GM23338 (cell line): Measurements from ENCODE around the gene GLI3. TPM values are rescaled to one million over a fixed set of nuclear protein-coding genes. Genes with fewer than 3 reads are reported as not detected.

Experiments
- ATAC-seq: fragments of 200-7000 bp; cut with Tn5 transposase; 3 replicates; pipeline ENCODE4 v1.9.1; 2020
- DNase-seq: peaks from one replicate; pipeline ENCODE4 v3.0.0-alpha.2; 2015; ENCODE audit warnings: low spot score
- H2AFZ ChIP-seq: fragments of 200-600 bp; sonication (generic); 2 replicates; pipeline ENCODE4 v1.8.0; 2016; ENCODE audit warnings: antibody characterized with exemption, mild to moderate bottlenecking, moderate library complexity
- H3F3A ChIP-seq: fragments of 200-600 bp; sonication (generic); replicated peaks from 2 replicates; pipeline ENCODE4 v1.8.0; 2017; ENCODE audit warnings: antibody characterized with exemption, mixed run types, low read depth
- H3K27ac ChIP-seq: fragments of 200-600 bp; sonication (generic); 2 replicates; pipeline ENCODE4 v1.6.1; 2016; ENCODE audit warnings: low read depth
- H3K27me3 ChIP-seq: fragments of 200-600 bp; sonication (generic); 2 replicates; pipeline ENCODE4 v1.8.0; 2016; ENCODE audit warnings: mild to moderate bottlenecking, mixed run types, moderate library complexity; ENCODE audit not compliant: insufficient read depth
- H3K36me3 ChIP-seq: fragments of 200-600 bp; sonication (generic); 2 replicates; pipeline ENCODE4 v1.8.0; 2016; ENCODE audit warnings: mild to moderate bottlenecking; ENCODE audit not compliant: insufficient read depth
- H3K4me1 ChIP-seq: fragments of 200-600 bp; sonication (generic); 2 replicates; pipeline ENCODE4 v1.8.0; 2016; ENCODE audit warnings: mild to moderate bottlenecking, moderate library complexity; ENCODE audit not compliant: insufficient read depth
- H3K4me2 ChIP-seq: fragments of 200-600 bp; sonication (generic); 2 replicates; pipeline ENCODE4 v1.7.1; 2017; ENCODE audit warnings: mixed run types
- H3K4me3 ChIP-seq: fragments of 200-600 bp; sonication (generic); 2 replicates; pipeline ENCODE4 v1.6.1; 2016; ENCODE audit warnings: mixed run types
- H3K79me2 ChIP-seq: fragments of 200-600 bp; sonication (generic); replicated peaks from 2 replicates; pipeline ENCODE4 v1.8.0; 2017; ENCODE audit warnings: mild to moderate bottlenecking; ENCODE audit not compliant: insufficient read depth
- H3K9me2 ChIP-seq: fragments of 200-600 bp; sonication (generic); 2 replicates; pipeline ENCODE4 v1.8.0; 2017; ENCODE audit not compliant: insufficient read depth
- H4K20me1 ChIP-seq: fragments of 200-600 bp; sonication (generic); replicated peaks from 2 replicates; pipeline ENCODE4 v1.8.0; 2017; ENCODE audit warnings: mild to moderate bottlenecking; ENCODE audit not compliant: insufficient read depth
- H3K27ac Mint-ChIP-seq: 2 replicates; pipeline ENCODE4 v1.8.0; 2020; ENCODE audit warnings: inconsistent platforms, mild to moderate bottlenecking, moderate library complexity, mixed read lengths
- H3K27me3 Mint-ChIP-seq: 3 replicates; pipeline ENCODE4 v1.8.0; 2022; ENCODE audit warnings: low read depth, mild to moderate bottlenecking, moderate library complexity, mixed read lengths, inconsistent platforms; ENCODE audit not compliant: insufficient read depth, poor library complexity
- H3K36me3 Mint-ChIP-seq: 3 replicates; pipeline ENCODE4 v1.8.0; 2021; ENCODE audit warnings: low read depth, mild to moderate bottlenecking, inconsistent platforms, moderate library complexity, mixed read lengths
- H3K4me1 Mint-ChIP-seq: 3 replicates; pipeline ENCODE4 v1.8.0; 2020; ENCODE audit warnings: mild to moderate bottlenecking, inconsistent platforms, mixed read lengths
- H3K4me3 Mint-ChIP-seq: 3 replicates; pipeline ENCODE4 v1.8.0; 2021; ENCODE audit warnings: moderate library complexity, mild to moderate bottlenecking, inconsistent platforms, mixed read lengths
- H3K9me3 Mint-ChIP-seq: 3 replicates; pipeline ENCODE4 v1.8.0; 2020; ENCODE audit warnings: moderate library complexity, mild to moderate bottlenecking, inconsistent platforms, mixed read lengths
- CREB1 ChIP-seq: fragments of 250-450 bp; sonication (Bioruptor Pico); IDR thresholded peaks from 2 replicates; pipeline ENCODE4 v1.5.0; 2020; ENCODE audit warnings: low read depth, mild to moderate bottlenecking, moderate library complexity
- EZH2 ChIP-seq: fragments of 200-600 bp; sonication (generic); IDR thresholded peaks from one replicate; pipeline ENCODE4 v1.8.0; 2017; ENCODE audit warnings: antibody characterized with exemption, mild to moderate bottlenecking, low read depth; ENCODE audit not compliant: unreplicated experiment
- EZH2phosphoT487 ChIP-seq: fragments of 200-600 bp; sonication (generic); IDR thresholded peaks from one replicate; pipeline ENCODE4 v1.8.1; 2018; ENCODE audit warnings: antibody characterized with exemption; ENCODE audit not compliant: unreplicated experiment
- JUNB ChIP-seq: IDR thresholded peaks from one replicate; pipeline ENCODE4 v1.6.1; 2016; ENCODE audit warnings: antibody characterized with exemption; ENCODE audit not compliant: unreplicated experiment
- NANOG ChIP-seq: IDR thresholded peaks from 2 replicates; pipeline ENCODE4 v1.6.1; 2016; ENCODE audit warnings: antibody characterized with exemption, borderline replicate concordance
- POLR2AphosphoS5 ChIP-seq: IDR thresholded peaks from 2 replicates; pipeline ENCODE4 v1.6.1; 2016; ENCODE audit warnings: antibody characterized with exemption, low read depth
- REST ChIP-seq: IDR thresholded peaks from one replicate; pipeline ENCODE4 v1.6.1; 2018; ENCODE audit warnings: antibody characterized with exemption; ENCODE audit not compliant: unreplicated experiment
- STAT1 ChIP-seq: IDR thresholded peaks from one replicate; pipeline ENCODE4 v1.6.1; 2016; ENCODE audit warnings: antibody characterized with exemption; ENCODE audit not compliant: unreplicated experiment
- ZNF114 ChIP-seq: fragments of 250-450 bp; sonication (Bioruptor Pico); IDR thresholded peaks from 2 replicates; pipeline ENCODE4 v1.5.0; 2020; ENCODE audit warnings: mild to moderate bottlenecking, moderate library complexity
- ZNF331 ChIP-seq: fragments of 250-450 bp; sonication (Bioruptor Pico); IDR thresholded peaks from 2 replicates; pipeline ENCODE4 v1.5.0; 2020; ENCODE audit warnings: low read depth, mild to moderate bottlenecking, moderate library complexity
- polyA plus RNA-seq: library from polyadenylated mRNA; unstranded; fragments of >200 nt; fragmentation: Nextera tagmentation; extraction: Ambion mirVana; gene quantifications from 2 replicates; pipeline ENCODE4 v1.2.1, GENCODE V29; 2016
- total RNA-seq: library from RNA; depleted of rRNA; stranded (reverse); fragments of >200 nt; shearing (Covaris generic); gene quantifications from 2 replicates; pipeline ENCODE4 v1.2.3, GENCODE V29; 2014
- TF ChIP-seq, protein P1 (sequence below), 2 experiments: fragments of 200-600 bp in 1 of 2; sonication (generic) in 1 of 2; conservative IDR thresholded peaks; 2 replicates each; pipeline versions ENCODE4 v1.5.1 to v1.6.1; 2016 to 2017; ENCODE audit warnings: antibody characterized with exemption in 2 of 2, low read depth in 2 of 2, mild to moderate bottlenecking in 2 of 2, moderate library complexity in 1 of 2

The GLI3 gene
- total and polyA plus RNA-seq, 2 experiments from 2014 or later: 16.1 to 17.9 TPM

DNA sequence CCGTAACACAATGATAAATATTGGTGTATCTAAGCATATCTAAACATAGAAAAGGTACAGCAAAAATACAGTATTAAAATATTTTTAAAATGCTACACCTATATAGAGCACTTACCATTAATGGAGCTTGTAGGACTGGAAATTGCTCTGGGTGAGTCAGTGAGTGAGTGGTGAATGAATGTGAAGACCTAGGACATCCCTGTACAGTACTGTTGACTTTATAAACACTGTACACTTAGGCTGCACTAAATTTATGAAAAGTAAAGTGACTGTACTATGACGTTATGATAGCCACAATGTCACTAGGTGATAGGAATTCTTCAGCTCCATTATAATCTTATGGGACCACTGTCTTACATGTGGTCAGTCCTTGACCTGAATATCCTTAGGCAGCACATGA is 147.0 kb downstream of the GLI3 start (continued):
- TF ChIP-seq EZH2phosphoT487 (no peak), NANOG (no peak), CREB1 (CRISPR knock-in tag) (no peak), ZNF114 (CRISPR knock-in tag) (no peak)
- TF ChIP-seq, protein P1, sequence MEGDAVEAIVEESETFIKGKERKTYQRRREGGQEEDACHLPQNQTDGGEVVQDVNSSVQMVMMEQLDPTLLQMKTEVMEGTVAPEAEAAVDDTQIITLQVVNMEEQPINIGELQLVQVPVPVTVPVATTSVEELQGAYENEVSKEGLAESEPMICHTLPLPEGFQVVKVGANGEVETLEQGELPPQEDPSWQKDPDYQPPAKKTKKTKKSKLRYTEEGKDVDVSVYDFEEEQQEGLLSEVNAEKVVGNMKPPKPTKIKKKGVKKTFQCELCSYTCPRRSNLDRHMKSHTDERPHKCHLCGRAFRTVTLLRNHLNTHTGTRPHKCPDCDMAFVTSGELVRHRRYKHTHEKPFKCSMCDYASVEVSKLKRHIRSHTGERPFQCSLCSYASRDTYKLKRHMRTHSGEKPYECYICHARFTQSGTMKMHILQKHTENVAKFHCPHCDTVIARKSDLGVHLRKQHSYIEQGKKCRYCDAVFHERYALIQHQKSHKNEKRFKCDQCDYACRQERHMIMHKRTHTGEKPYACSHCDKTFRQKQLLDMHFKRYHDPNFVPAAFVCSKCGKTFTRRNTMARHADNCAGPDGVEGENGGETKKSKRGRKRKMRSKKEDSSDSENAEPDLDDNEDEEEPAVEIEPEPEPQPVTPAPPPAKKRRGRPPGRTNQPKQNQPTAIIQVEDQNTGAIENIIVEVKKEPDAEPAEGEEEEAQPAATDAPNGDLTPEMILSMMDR (conservative IDR thresholded peaks at IDR 0.05; ENCODE audit: low read depth in 2 of 2): no peak

DNA sequence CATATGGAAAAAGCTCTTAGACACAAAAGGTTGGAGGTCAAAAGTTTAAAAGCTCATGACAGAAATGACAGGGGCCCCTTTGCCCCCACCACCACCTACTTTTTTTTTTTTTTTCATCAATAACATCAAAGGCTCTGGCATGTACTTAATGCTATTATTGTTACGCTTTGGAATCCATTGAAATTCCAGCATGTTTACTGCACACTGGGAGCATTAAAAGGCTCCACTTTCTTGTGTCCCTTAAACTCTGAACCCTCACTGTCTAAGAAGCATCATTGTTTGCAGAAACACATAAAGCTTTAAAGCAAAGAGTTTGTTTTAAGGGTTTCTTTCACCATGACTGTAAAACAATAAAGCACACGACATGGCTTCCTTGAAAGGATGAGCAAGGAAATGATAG is 149.4 kb downstream of the GLI3 start:
- Histone ChIP-seq H3K27me3 (peaks cover 70% of the 10 kb centered on the region), H3K79me2 (no peaks in the 10 kb centered on the region), H3K36me3 (no peaks in the 10 kb centered on the region), H3K27ac (no peak overlapping the region), H3K9me2 (no peaks in the 10 kb centered on the region), H3K4me3 (no peak overlapping the region), H2AFZ (no peak overlapping the region), H3F3A (peaks cover 12% of the 10 kb centered on the region; the same call in 1 of the 2 replicates), H3K4me1 (peaks cover 26% of the 10 kb centered on the region), H4K20me1 (peaks cover 50% of the 10 kb centered on the region), H3K4me2 (no peak overlapping the region)
- ATAC-seq (no peak), DNase-seq (no peak)
- Mint-ChIP-seq H3K4me3 (no peak overlapping the region), H3K27me3 (peaks cover 68% of the 10 kb centered on the region), H3K36me3 (no peaks in the 10 kb centered on the region), H3K4me1 (peaks cover 42% of the 10 kb centered on the region), H3K27ac (no peak overlapping the region), H3K9me3 (peaks cover 3% of the 10 kb centered on the region; the same call in 1 of the 3 replicates)
- no peak for TF ChIP-seq NANOG
- TF ChIP-seq, protein P1 (conservative IDR thresholded peaks at IDR 0.05; ENCODE audit: low read depth in 2 of 2): no peak
- no peak for TF ChIP-seq EZH2
- TF ChIP-seq EZH2phosphoT487: no peak
- TF ChIP-seq REST: no peak
- TF ChIP-seq ZNF331 (CRISPR knock-in tag): no peak
- TF ChIP-seq ZNF114 (CRISPR knock-in tag): no peak
- TF ChIP-seq POLR2AphosphoS5: no peak
- no peak for TF ChIP-seq JUNB
- TF ChIP-seq CREB1 (CRISPR knock-in tag): no peak
- TF ChIP-seq STAT1: no peak
